HepG2 (cell line): ENCODE results near the gene NLRX1. TPM values are rescaled to one million over a fixed set of nuclear protein-coding genes. Genes with fewer than 3 reads are reported as not detected.

Source experiments
- DMAP1 ChIP-seq: IDR thresholded peaks from 2 replicates; pipeline ENCODE4 v1.6.1; 2016
- FOSL1 ChIP-seq: sonication (generic); formaldehyde crosslinking; IDR thresholded peaks from 2 replicates; pipeline ENCODE4 v1.9.0; 2021; ENCODE audit warnings: missing genetic modification reagents, borderline replicate concordance
- KMT2A ChIP-seq: sonication (generic); formaldehyde crosslinking; IDR thresholded peaks from 2 replicates; pipeline ENCODE4 v1.4.0; 2020; ENCODE audit warnings: missing genetic modification reagents
- POLR2AphosphoS5 ChIP-seq: IDR thresholded peaks from 2 replicates; pipeline ENCODE4 v1.6.1; 2012; ENCODE audit warnings: low read depth, low read length
- SALL1 ChIP-seq: sonication (generic); formaldehyde crosslinking; IDR thresholded peaks from 2 replicates; pipeline ENCODE4 v1.8.0; 2022; ENCODE audit warnings: mild to moderate bottlenecking, missing genetic modification reagents
- THYN1 ChIP-seq: sonication (generic); formaldehyde crosslinking; IDR thresholded peaks from 2 replicates; pipeline ENCODE4 v1.8.1; 2023; ENCODE audit warnings: low read depth, mild to moderate bottlenecking, moderate library complexity, missing genetic modification reagents, borderline replicate concordance
- ZEB1 ChIP-seq: IDR thresholded peaks from 2 replicates; pipeline ENCODE4 v1.6.1; 2012; ENCODE audit warnings: mild to moderate bottlenecking, low read depth, inconsistent platforms; ENCODE audit not compliant: insufficient replicate concordance
- ZFY ChIP-seq: sonication (generic); formaldehyde crosslinking; IDR thresholded peaks from 2 replicates; pipeline ENCODE4 v1.4.0; 2020; ENCODE audit warnings: missing genetic modification reagents
- ZNF224 ChIP-seq: sonication (generic); formaldehyde crosslinking; IDR thresholded peaks from 2 replicates; pipeline ENCODE4 v1.5.0; 2020; ENCODE audit warnings: mild to moderate bottlenecking, missing genetic modification reagents
- ZNF788 ChIP-seq: sonication (generic); formaldehyde crosslinking; IDR thresholded peaks from 2 replicates; pipeline ENCODE4 v1.5.0; 2020; ENCODE audit warnings: mild to moderate bottlenecking, missing genetic modification reagents, borderline replicate concordance
- polyA plus RNA-seq, 8 experiments: library from polyadenylated mRNA; depleted of rRNA in 3 of 8; stranded (reverse) in 7 of 8; unstranded in 1 of 8; fragments of >200 nt; fragmentation: Illumina TruSeq in 4 of 8; extraction: Trizol in 4 of 8; gene quantifications; 2 replicates each; pipeline versions ENCODE4 v1.2.1 to v1.2.3, GENCODE V29; 2011 to 2016; ENCODE audit warnings: low read depth in 4 of 8, missing spikeins in 1 of 8, mixed read lengths in 1 of 8; ENCODE audit not compliant: insufficient read depth in 1 of 8
- total RNA-seq, 5 experiments: library from RNA; depleted of rRNA; stranded (reverse); fragments of >200 nt; fragmentation: Illumina TruSeq; extraction: Trizol; gene quantifications; 2 replicates each; pipeline ENCODE4 v1.2.3, GENCODE V29; 2016; ENCODE audit warnings: low read depth in 1 of 5
- TF ChIP-seq, protein P1 (sequence below): sonication (generic); formaldehyde crosslinking; IDR thresholded peaks from 2 replicates; pipeline ENCODE4 v1.5.1; 2020; ENCODE audit warnings: mild to moderate bottlenecking, missing genetic modification reagents, borderline replicate concordance
- TF ChIP-seq, protein P2 (sequence below): IDR thresholded peaks from 2 replicates; pipeline ENCODE4 v1.6.1; 2016; ENCODE audit warnings: mild to moderate bottlenecking
- TF ChIP-seq, protein P3 (sequence below): sonication (generic); formaldehyde crosslinking; IDR thresholded peaks from 2 replicates; pipeline ENCODE4 v1.4.0; 2020; ENCODE audit warnings: mild to moderate bottlenecking, missing genetic modification reagents, borderline replicate concordance
- TF ChIP-seq, protein P4 (sequence below): sonication (generic); formaldehyde crosslinking; IDR thresholded peaks from 2 replicates; pipeline ENCODE4 v1.4.0; 2020; ENCODE audit warnings: missing genetic modification reagents, borderline replicate concordance

NLRX1 gene
- total and polyA plus RNA-seq, 2 of the 13 experiments (the other 11 are each of a cell fraction or from before 2014, with no cell fraction given): 8.7 to 11.0 TPM

DNA sequence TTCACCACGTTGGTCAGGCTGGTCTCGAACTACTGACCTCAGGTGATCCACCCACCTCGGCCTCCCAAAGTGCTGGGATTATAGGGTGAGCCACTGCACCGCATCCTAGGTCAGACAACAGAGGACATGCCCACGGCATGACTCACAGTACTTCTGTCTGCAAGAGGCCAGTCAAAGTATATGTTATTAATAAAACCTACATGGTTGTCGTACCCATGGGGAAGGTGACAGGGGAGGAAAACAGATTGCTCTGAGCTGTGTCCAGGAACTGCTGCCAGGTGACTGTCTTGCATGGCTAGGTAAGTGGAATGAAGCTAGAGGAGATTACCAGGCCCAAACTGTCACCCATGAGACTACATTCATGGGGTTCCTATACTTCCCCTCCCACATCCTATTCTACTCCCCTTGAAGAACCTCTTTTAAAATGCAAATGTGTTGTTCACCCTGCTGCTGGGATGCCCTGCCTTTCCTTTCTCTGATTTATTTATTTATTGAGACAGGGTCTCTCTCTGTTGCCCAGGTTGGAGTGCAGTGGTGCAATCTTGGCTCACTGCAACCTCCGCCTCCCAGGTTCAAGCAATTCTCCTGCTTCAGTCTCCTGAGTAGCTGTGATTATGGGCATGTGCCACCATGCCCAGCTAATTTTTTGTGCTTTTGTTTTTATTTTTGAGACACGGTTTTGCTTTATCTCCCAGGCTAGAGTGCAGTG lies 2.0 kb upstream of the NLRX1 start (continued):
- TF ChIP-seq, protein P1, sequence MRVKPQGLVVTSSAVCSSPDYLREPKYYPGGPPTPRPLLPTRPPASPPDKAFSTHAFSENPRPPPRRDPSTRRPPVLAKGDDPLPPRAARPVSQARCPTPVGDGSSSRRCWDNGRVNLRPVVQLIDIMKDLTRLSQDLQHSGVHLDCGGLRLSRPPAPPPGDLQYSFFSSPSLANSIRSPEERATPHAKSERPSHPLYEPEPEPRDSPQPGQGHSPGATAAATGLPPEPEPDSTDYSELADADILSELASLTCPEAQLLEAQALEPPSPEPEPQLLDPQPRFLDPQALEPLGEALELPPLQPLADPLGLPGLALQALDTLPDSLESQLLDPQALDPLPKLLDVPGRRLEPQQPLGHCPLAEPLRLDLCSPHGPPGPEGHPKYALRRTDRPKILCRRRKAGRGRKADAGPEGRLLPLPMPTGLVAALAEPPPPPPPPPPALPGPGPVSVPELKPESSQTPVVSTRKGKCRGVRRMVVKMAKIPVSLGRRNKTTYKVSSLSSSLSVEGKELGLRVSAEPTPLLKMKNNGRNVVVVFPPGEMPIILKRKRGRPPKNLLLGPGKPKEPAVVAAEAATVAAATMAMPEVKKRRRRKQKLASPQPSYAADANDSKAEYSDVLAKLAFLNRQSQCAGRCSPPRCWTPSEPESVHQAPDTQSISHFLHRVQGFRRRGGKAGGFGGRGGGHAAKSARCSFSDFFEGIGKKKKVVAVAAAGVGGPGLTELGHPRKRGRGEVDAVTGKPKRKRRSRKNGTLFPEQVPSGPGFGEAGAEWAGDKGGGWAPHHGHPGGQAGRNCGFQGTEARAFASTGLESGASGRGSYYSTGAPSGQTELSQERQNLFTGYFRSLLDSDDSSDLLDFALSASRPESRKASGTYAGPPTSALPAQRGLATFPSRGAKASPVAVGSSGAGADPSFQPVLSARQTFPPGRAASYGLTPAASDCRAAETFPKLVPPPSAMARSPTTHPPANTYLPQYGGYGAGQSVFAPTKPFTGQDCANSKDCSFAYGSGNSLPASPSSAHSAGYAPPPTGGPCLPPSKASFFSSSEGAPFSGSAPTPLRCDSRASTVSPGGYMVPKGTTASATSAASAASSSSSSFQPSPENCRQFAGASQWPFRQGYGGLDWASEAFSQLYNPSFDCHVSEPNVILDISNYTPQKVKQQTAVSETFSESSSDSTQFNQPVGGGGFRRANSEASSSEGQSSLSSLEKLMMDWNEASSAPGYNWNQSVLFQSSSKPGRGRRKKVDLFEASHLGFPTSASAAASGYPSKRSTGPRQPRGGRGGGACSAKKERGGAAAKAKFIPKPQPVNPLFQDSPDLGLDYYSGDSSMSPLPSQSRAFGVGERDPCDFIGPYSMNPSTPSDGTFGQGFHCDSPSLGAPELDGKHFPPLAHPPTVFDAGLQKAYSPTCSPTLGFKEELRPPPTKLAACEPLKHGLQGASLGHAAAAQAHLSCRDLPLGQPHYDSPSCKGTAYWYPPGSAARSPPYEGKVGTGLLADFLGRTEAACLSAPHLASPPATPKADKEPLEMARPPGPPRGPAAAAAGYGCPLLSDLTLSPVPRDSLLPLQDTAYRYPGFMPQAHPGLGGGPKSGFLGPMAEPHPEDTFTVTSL: no peak
- TF ChIP-seq ZNF224 (CRISPR knock-in tag): no peak
- TF ChIP-seq, protein P2, sequence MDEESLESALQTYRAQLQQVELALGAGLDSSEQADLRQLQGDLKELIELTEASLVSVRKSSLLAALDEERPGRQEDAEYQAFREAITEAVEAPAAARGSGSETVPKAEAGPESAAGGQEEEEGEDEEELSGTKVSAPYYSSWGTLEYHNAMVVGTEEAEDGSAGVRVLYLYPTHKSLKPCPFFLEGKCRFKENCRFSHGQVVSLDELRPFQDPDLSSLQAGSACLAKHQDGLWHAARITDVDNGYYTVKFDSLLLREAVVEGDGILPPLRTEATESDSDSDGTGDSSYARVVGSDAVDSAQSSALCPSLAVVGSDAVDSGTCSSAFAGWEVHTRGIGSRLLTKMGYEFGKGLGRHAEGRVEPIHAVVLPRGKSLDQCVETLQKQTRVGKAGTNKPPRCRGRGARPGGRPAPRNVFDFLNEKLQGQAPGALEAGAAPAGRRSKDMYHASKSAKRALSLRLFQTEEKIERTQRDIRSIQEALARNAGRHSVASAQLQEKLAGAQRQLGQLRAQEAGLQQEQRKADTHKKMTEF (CRISPR knock-in tag): no peak
- no peak for TF ChIP-seq ZNF788
- TF ChIP-seq, protein P3, sequence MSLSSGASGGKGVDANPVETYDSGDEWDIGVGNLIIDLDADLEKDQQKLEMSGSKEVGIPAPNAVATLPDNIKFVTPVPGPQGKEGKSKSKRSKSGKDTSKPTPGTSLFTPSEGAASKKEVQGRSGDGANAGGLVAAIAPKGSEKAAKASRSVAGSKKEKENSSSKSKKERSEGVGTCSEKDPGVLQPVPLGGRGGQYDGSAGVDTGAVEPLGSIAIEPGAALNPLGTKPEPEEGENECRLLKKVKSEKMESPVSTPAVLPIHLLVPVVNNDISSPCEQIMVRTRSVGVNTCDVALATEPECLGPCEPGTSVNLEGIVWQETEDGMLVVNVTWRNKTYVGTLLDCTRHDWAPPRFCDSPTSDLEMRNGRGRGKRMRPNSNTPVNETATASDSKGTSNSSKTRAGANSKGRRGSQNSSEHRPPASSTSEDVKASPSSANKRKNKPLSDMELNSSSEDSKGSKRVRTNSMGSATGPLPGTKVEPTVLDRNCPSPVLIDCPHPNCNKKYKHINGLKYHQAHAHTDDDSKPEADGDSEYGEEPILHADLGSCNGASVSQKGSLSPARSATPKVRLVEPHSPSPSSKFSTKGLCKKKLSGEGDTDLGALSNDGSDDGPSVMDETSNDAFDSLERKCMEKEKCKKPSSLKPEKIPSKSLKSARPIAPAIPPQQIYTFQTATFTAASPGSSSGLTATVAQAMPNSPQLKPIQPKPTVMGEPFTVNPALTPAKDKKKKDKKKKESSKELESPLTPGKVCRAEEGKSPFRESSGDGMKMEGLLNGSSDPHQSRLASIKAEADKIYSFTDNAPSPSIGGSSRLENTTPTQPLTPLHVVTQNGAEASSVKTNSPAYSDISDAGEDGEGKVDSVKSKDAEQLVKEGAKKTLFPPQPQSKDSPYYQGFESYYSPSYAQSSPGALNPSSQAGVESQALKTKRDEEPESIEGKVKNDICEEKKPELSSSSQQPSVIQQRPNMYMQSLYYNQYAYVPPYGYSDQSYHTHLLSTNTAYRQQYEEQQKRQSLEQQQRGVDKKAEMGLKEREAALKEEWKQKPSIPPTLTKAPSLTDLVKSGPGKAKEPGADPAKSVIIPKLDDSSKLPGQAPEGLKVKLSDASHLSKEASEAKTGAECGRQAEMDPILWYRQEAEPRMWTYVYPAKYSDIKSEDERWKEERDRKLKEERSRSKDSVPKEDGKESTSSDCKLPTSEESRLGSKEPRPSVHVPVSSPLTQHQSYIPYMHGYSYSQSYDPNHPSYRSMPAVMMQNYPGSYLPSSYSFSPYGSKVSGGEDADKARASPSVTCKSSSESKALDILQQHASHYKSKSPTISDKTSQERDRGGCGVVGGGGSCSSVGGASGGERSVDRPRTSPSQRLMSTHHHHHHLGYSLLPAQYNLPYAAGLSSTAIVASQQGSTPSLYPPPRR (CRISPR knock-in tag): no peak
- TF ChIP-seq KMT2A (CRISPR knock-in tag): no peak
- TF ChIP-seq SALL1 (CRISPR knock-in tag): peak; percentile 20; the same call in 1 of the 2 replicates
- TF ChIP-seq FOSL1 (CRISPR knock-in tag): peak; percentile 46; the same call in 1 of the 2 replicates
- no peak for TF ChIP-seq POLR2AphosphoS5
- no peak for TF ChIP-seq THYN1 (CRISPR knock-in tag)
- TF ChIP-seq ZEB1: no peak
- no peak for TF ChIP-seq DMAP1
- TF ChIP-seq ZFY (CRISPR knock-in tag): no peak
- TF ChIP-seq, protein P4, sequence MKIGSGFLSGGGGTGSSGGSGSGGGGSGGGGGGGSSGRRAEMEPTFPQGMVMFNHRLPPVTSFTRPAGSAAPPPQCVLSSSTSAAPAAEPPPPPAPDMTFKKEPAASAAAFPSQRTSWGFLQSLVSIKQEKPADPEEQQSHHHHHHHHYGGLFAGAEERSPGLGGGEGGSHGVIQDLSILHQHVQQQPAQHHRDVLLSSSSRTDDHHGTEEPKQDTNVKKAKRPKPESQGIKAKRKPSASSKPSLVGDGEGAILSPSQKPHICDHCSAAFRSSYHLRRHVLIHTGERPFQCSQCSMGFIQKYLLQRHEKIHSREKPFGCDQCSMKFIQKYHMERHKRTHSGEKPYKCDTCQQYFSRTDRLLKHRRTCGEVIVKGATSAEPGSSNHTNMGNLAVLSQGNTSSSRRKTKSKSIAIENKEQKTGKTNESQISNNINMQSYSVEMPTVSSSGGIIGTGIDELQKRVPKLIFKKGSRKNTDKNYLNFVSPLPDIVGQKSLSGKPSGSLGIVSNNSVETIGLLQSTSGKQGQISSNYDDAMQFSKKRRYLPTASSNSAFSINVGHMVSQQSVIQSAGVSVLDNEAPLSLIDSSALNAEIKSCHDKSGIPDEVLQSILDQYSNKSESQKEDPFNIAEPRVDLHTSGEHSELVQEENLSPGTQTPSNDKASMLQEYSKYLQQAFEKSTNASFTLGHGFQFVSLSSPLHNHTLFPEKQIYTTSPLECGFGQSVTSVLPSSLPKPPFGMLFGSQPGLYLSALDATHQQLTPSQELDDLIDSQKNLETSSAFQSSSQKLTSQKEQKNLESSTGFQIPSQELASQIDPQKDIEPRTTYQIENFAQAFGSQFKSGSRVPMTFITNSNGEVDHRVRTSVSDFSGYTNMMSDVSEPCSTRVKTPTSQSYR (CRISPR knock-in tag): no peak
